GM18907 (cell line): ENCODE results near the gene CHST5.
"Not testable (repeated sequence)": the region's sequence is repeated elsewhere in the genome, so short reads cannot be mapped to it uniquely, and the experiment has no call there.

Experiments used
- ATAC-seq: cut with Tn5 transposase; IDR thresholded peaks from one replicate; pipeline ENCODE4 v1.9.1; 2021; ENCODE audit warnings: mild to moderate bottlenecking, moderate library complexity; ENCODE audit not compliant: unreplicated experiment

The CHST5 gene

GRCh38 chr16:75514296-75514695 is 21.6 kb downstream of the CHST5 start:
- no peak for ATAC-seq

GRCh38 chr16:75506574-75506973 is 29.3 kb downstream of the CHST5 start:
- ATAC-seq, result no peak

- ATAC-seq, result no peak
These were observed 29.8 kb downstream of the CHST5 start for GRCh38 chr16:75506107-75506506.

- ATAC-seq, result no peak
These were observed 32.1 kb downstream of the CHST5 start for GRCh38 chr16:75503801-75504200.

- no peak for ATAC-seq
These were observed 32.8 kb downstream of the CHST5 start for GRCh38 chr16:75502916-75503605.

GRCh38 chr16:75501820-75502219 is 34.1 kb downstream of the CHST5 start:
- ATAC-seq, result not testable (repeated sequence)

GRCh38 chr16:75501359-75501758 is 34.5 kb downstream of the CHST5 start:
- no peak for ATAC-seq

GRCh38 chr16:75498605-75499322 is 37.1 kb downstream of the CHST5 start:
- ATAC-seq, result not testable (repeated sequence)

- no peak for ATAC-seq
These were observed 38.4 kb downstream of the CHST5 start for GRCh38 chr16:75497558-75497957.

GRCh38 chr16:75495076-75495674 is 40.7 kb downstream of the CHST5 start, which contains the start of gene CHST6:
Gene CHST6, minus strand, starts transcription at chr16:75495441. Its CDS starts 15,613 bp downstream, at chr16:75479828.
- ATAC-seq, result peak; percentile 75

GRCh38 chr16:75494661-75495075 is 41.2 kb downstream of the CHST5 start:
- ATAC-seq, result peak; percentile 5

GRCh38 chr16:75494184-75494583 is 41.7 kb downstream of the CHST5 start:
- ATAC-seq, result no peak

- peak; percentile 40 for ATAC-seq
These were observed 44.0 kb downstream of the CHST5 start for GRCh38 chr16:75491876-75492275.

- no peak for ATAC-seq
These were observed 47.6 kb downstream of the CHST5 start for GRCh38 chr16:75488322-75488721.

GRCh38 chr16:75486676-75487313 is 49.1 kb downstream of the CHST5 start:
- peak; percentile 56 for ATAC-seq

- ATAC-seq, result no peak
These were observed 49.8 kb downstream of the CHST5 start for GRCh38 chr16:75486014-75486675.

- peak; percentile 38 for ATAC-seq
These were observed 50.5 kb downstream of the CHST5 start for GRCh38 chr16:75485230-75486013.

- ATAC-seq, result no peak
These were observed 52.7 kb downstream of the CHST5 start for GRCh38 chr16:75483222-75483621.

- ATAC-seq, result no peak
These were observed 53.3 kb downstream of the CHST5 start for GRCh38 chr16:75482434-75483205.
